Sigmoid colon (tissue), 7 donors: ENCODE measurements around the gene SFMBT2. TPM values are rescaled to one million over a fixed set of nuclear protein-coding genes. Genes with fewer than 3 reads are reported as not detected.

ENCODE experiments used
- DNase-seq: peaks from one replicate; pipeline ENCODE4 v3.0.0-alpha.2; 2019
- H3K27ac ChIP-seq, 4 donors: fragments of 200-600 bp; sonication (generic); one replicate each; pipeline ENCODE4 v1.5.1; 2016 to 2019; ENCODE audit warnings: mild to moderate bottlenecking in 1 of 4
- H3K27me3 ChIP-seq, 3 donors: fragments of 200-600 bp; sonication (generic); one replicate each; pipeline ENCODE4 v1.5.1; 2019; ENCODE audit warnings: mild to moderate bottlenecking in 1 of 3
- H3K36me3 ChIP-seq, 4 donors: fragments of 200-600 bp; sonication (generic); one replicate each; pipeline ENCODE4 v1.5.1; 2016 to 2019
- H3K4me1 ChIP-seq, 4 donors: fragments of 200-600 bp; sonication (generic); one replicate each; pipeline ENCODE4 v1.5.1; 2017 to 2019
- H3K4me3 ChIP-seq, 4 donors: fragments of 200-600 bp; sonication (generic); one replicate each; pipeline ENCODE4 v1.5.1; 2017 to 2019; ENCODE audit warnings: mild to moderate bottlenecking in 2 of 4, moderate library complexity in 1 of 4
- H3K9me3 ChIP-seq, 4 donors: fragments of 200-600 bp in 3 of 4; sonication (generic) in 3 of 4; one replicate each; pipeline versions ENCODE4 v1.5.1 to v1.6.1; 2013 to 2019
- CTCF ChIP-seq, 4 experiments: fragments of 450-650 bp in 3 of 4; fragments of 200-600 bp in 1 of 4; IDR thresholded peaks; one replicate each; pipeline ENCODE4 v1.5.1; 2016 to 2019; ENCODE audit warnings: antibody characterized with exemption in 4 of 4, mild to moderate bottlenecking in 3 of 4, moderate library complexity in 2 of 4
- EP300 ChIP-seq, 4 donors: sonication (generic); formaldehyde crosslinking; IDR thresholded peaks; one replicate each; pipeline ENCODE4 v1.6.1; 2017; ENCODE audit warnings: antibody characterized with exemption in 4 of 4
- POLR2A ChIP-seq, 2 donors: fragments of 450-650 bp; IDR thresholded peaks; one replicate each; pipeline ENCODE4 v1.6.1; 2016; ENCODE audit warnings: antibody characterized with exemption in 2 of 2, mild to moderate bottlenecking in 2 of 2, moderate library complexity in 2 of 2
- POLR2AphosphoS5 ChIP-seq, 4 donors: sonication (generic); formaldehyde crosslinking; IDR thresholded peaks; one replicate each; pipeline ENCODE4 v1.6.1; 2017; ENCODE audit warnings: antibody characterized with exemption in 4 of 4
- WGBS, 2 donors: extraction: QIAGEN DNeasy Blood & Tissue Kit; methylation state at CpG; one replicate each; pipeline ENCODE4 v1.1.7; 2013; 5-methylcytosine and 5-hydroxymethylcytosine counted together
- intact Hi-C: fragments of 100-400 bp; cut with DNase I; formaldehyde crosslinking; loops from one replicate; pipeline ENCODE4 v1.15.1; 2023
- polyA plus RNA-seq, 3 donors: library from polyadenylated mRNA; stranded (reverse); fragments of 200-250 nt; gene quantifications; one replicate each; pipeline ENCODE4 v1.2.3, GENCODE V29; 2013
- total RNA-seq, 4 donors: library from RNA; depleted of rRNA; stranded (reverse); fragments of >200 nt; gene quantifications; one replicate each; pipeline ENCODE4 v1.1.0, GENCODE V29; 2016
- donor health status: healthy with polysubstance abuse.
- donor health status: Bipolar disorder and iron deficiency.
- donor health status: healthy.

The SFMBT2 gene
- total and polyA plus RNA-seq, 7 donors = 0.60 to 6.4 (median 4.2) TPM

GRCh38 chr10:7206412-7207100, 204.3 kb downstream of the SFMBT2 start:
- intact Hi-C loops = no loop called here
- Histone ChIP-seq H3K4me3 (no peak overlapping the region), H3K27me3 (no peaks in the 10 kb centered on the region), H3K36me3 (peaks cover 0 to 5% (median 0%) of the 10 kb centered on the region in 4 donors), H3K4me1 (no peaks in the 10 kb centered on the region), H3K9me3 (no peaks in the 10 kb centered on the region), H3K27ac (no peak overlapping the region)
- DNase-seq = no peak
- no peak for TF ChIP-seq POLR2A (IDR thresholded peaks at IDR 0.05)
- no peak for TF ChIP-seq POLR2AphosphoS5 (IDR thresholded peaks at IDR 0.05)
- TF ChIP-seq EP300 (IDR thresholded peaks at IDR 0.05) = no peak
- TF ChIP-seq CTCF (IDR thresholded peaks at IDR 0.05) = no peak
- WGBS, 2 donors = 71 to 90% methylated on average over 6 of the region's 6 CpGs

- Histone ChIP-seq H3K27me3 (no peaks in the 10 kb centered on the region), H3K4me1 (no peaks in the 10 kb centered on the region), H3K36me3 (peaks cover 0 to 5% (median 0%) of the 10 kb centered on the region in 4 donors), H3K4me3 (no peak overlapping the region), H3K27ac (no peak overlapping the region), H3K9me3 (no peaks in the 10 kb centered on the region)
- TF ChIP-seq POLR2AphosphoS5 (IDR thresholded peaks at IDR 0.05) (no peak), CTCF (IDR thresholded peaks at IDR 0.05) (no peak), POLR2A (IDR thresholded peaks at IDR 0.05) (no peak), EP300 (IDR thresholded peaks at IDR 0.05) (no peak)
- intact Hi-C loops = no loop called here
- WGBS, 2 donors = 42 to 93% methylated on average over 1 of the region's 1 CpG
- no peak for DNase-seq
These were observed 205.2 kb downstream of the SFMBT2 start for GRCh38 chr10:7205656-7206055.

- intact Hi-C loops = no loop called here
- Histone ChIP-seq H3K9me3 (no peaks in the 10 kb centered on the region), H3K27me3 (no peaks in the 10 kb centered on the region), H3K36me3 (peaks cover 0 to 5% (median 0%) of the 10 kb centered on the region in 4 donors), H3K4me3 (no peak overlapping the region), H3K4me1 (peaks cover 0 to 3% (median 0%) of the 10 kb centered on the region in 4 donors), H3K27ac (no peak overlapping the region)
- 38 to 79% methylated on average over 4 of the region's 4 CpGs for WGBS, 2 donors
- TF ChIP-seq POLR2AphosphoS5 (IDR thresholded peaks at IDR 0.05) (no peak), CTCF (IDR thresholded peaks at IDR 0.05) (no peak), EP300 (IDR thresholded peaks at IDR 0.05) (no peak)
- no peak for DNase-seq
These were observed 208.0 kb downstream of the SFMBT2 start for GRCh38 chr10:7202793-7203355.

- DNase-seq = no peak
- H3K36me3 ChIP-seq = peaks cover 0 to 4% (median 0%) of the 10 kb centered on the region in 4 donors
- no peak overlapping the region for H3K27ac ChIP-seq
- TF ChIP-seq POLR2A (IDR thresholded peaks at IDR 0.05) (no peak), POLR2AphosphoS5 (IDR thresholded peaks at IDR 0.05) (no peak), EP300 (IDR thresholded peaks at IDR 0.05) (no peak), CTCF (IDR thresholded peaks at IDR 0.05) (no peak)
- no peak overlapping the region for H3K4me3 ChIP-seq
- intact Hi-C loops = no loop called here
- WGBS, 2 donors = 59 to 77% methylated on average over 3 of the region's 3 CpGs
- peaks cover 0 to 3% (median 0%) of the 10 kb centered on the region in 4 donors for H3K4me1 ChIP-seq
- H3K9me3 ChIP-seq = peaks cover 0 to 5% (median 0%) of the 10 kb centered on the region in 4 donors
- H3K27me3 ChIP-seq = no peaks in the 10 kb centered on the region
These were observed 211.6 kb downstream of the SFMBT2 start for GRCh38 chr10:7199152-7199760.
